Activated gamma-delta T cell treated with anti-CD3 and anti-CD28 coated beads, Interleukin-2, amount 50 U/mL, for 16 hours (primary cell): ENCODE results near the gene CAMTA1.
A peak's percentile ranks its signal among the peaks of the same experiment; 100 is the strongest.

Source experiments
- DNase-seq: peaks from one replicate; pipeline ENCODE4 v3.0.0-alpha.2; 2020; ENCODE audit warnings: low read depth

Gene CAMTA1

DNA sequence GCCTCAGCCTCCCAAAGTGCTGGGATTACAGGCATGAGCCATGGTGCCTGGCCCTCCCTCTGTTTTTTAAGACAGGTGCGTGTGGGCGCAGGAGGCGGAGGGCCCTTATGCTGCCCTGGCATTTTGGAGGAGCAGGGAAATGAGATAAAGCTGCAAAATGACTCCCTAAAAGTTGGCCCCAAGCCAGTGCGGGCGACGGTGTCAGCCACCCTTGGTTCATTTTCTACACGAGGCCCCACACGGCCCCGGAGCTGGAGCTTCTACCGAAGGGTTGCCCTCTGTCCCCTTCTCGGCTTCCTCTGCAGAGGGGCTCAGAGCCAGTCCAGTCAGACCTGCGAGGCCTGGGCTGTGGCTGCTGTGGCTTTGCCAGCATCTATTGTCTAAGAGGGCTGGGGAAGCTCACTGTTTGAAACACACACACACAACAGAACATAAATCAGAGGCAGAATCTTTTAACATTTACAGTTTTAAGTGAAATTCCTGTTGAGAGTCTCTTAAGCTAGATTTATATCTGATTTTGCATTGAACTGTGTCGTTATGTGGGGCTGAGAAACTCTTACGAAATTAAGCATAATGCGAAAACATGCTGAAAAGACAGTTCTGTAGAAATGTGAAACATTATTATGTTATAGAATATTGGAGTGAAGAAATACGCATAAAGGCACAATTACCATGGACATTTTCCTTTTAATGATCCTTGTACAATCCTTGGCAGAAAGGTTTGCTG lies 255.9 kb downstream of the CAMTA1 start:
- no peak for DNase-seq

DNA sequence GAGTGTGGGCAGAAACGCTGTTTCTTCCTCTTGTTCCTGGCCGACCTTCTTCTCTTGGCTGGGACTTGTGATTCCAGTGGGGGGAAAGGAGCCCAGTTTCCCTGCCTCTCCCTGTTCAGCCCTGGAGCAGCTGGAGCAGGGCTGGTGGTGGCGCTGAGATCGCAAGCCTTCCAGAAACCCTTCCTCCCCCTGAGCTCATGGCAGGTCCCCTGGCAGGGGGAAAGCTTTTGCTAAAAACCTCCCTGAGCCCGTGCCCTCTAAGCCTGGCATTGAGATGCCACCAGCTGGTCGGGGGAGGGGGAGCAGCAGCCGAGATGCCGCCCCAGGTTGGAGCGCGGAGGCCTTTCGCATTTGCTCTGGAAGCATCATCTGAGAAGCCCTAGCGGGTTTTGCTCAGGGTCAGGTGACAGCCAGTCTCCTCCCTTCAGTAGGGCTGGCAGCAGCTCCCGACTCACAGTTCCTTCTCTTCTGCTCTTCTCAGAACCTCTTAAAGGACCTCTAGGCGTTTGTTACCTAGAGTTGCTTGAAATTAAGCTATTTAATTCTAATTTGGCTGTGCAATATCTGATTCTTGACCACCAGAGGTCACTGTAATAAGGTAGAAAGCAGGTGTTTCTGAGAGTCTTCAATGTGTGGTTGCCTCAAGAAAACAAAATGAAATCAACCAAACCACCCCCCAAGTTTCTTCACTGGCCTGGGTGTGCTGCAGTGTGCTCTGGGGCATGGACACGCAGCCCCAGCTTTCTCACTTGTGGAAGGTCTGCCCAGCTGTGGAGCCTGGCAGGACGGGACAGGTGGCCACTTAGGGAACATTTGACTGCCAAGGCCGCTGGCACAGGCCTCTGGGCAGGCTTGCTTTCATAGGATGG lies 257.3 kb downstream of the CAMTA1 start:
- DNase-seq = no peak

DNA sequence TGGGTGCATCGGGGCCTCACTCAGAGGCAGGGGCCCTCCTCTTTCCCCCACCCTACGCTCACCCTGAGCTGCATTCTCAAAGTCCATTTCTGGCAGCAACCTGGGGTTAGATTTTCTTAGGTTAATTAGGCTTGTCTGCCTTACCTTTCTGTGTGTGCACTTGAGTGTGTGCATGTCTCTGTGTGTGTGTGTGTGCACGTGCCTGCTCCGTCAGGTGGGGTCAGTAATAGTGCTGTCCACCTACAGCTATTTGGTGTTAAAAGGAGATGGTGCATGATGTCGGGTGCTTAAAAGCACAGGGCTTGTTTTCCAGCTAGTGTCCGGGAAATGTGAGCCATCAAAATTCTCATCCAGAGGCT lies 257.9 kb downstream of the CAMTA1 start:
- no peak for DNase-seq

DNA sequence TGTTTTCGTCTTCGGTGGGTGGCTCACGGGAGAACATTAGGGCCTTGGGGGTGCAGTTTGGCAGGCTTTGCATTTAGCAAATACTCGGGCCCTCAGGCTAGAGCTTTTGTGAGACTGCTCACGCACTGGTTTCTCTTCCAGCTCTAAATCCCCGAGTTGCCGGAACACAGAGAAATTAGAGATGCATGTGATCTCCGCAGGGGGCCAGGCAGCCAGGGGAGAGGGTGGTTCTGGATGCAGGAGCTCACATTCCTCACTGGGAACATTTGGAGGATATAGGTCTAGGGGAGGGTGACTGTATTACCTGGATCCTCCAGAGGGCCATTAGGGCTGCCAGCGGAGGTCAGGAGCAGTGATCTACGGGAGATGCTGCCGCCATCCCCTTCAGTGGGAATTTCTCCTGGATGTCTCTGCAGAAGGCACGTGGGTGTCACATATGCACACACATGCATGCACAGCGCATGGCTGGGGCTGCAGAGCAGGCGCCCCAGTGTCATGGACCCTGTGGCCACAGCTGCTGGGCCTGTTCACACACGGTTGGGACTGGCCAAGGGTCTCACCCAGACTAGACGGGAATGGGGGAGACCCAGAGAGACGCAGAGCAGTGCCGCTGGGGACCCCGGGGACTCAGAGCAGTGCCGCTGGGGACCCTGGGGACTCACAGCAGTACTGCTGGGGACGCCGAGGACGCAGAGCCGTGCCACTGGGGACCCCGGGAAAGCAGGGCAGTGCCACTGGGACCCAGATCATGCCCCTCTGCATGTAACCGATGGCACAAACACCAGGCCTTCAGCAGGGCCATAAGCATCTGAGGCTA lies 258.7 kb downstream of the CAMTA1 start:
- no peak for DNase-seq

DNA sequence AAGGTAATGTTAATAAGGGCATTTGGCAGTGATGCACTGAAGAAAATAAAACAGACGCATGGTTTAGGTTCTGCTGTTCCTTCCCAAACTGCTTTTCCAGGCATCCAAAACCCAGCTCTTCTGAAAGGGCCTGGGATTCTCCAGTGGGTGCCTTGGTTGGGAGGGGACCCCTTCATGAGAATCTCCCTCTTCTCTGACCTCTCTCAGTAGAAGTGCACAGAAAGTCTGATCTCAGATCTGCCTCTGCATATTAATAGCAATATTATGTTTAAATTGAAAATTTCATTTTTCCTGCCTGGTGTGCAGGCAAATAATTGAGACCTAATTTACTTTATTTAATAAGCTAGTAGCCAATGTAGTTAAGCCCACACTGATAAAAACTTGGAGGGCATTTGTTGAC lies 260.6 kb downstream of the CAMTA1 start:
- DNase-seq = no peak

DNA sequence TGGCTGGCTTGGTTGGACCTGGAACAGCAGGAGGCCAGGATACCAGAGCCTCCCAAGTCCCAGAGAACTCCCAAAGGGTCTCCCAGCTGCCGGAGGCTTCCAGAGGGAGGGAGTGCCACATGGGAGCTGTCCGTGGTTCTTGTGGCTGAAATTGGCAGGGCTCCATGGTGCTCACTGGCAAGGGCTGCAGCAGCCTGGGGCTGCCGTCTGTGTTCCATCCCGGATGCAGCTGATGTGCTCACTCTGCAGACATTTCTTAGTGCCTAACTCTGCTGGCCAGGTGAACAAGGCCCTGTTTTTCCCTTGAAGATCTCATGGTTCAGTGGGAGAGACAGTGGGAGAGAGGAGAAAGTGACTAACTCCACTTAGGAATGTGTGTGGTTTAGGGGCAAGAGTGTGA lies 261.1 kb downstream of the CAMTA1 start:
- no peak for DNase-seq

DNA sequence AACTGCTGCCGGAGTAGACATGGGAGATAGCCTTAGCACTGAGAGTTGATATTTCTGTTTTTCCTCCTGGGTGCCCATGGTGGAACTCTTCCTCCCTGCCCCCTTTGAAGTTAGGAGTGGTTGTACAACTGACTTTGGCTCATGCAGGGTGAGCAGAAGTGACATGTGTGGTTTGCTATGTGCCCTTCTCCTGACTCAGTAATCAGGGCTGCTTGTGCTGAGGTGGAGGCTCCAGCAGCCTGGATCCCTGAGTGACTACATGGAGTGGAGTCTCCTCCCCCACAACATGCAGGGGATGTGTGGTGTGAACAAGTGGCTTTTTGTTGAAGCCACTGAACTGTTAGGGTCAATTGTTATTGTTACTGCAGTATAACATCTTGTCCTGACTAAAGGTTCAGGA lies 261.6 kb downstream of the CAMTA1 start:
- DNase-seq = no peak

DNA sequence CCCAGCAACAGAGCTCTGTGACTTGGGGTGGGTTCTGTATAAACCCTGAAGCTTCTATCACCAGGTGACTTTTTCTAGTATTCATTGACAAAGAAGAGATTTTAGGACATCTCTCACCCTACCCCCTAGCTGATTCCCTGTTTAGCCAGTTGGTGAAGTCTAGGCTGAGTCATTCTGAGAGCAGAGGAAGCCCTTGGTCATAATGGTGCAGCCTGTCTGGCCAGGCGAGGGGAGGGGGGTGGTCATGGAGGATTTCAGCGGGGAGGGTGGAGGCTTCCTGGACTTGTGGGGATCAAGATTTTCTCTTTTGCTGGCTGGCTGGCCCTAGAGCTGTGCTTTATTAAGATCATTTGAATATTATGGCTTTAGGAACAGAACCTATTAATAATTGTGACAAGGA lies 262.6 kb downstream of the CAMTA1 start:
- DNase-seq = no peak

DNA sequence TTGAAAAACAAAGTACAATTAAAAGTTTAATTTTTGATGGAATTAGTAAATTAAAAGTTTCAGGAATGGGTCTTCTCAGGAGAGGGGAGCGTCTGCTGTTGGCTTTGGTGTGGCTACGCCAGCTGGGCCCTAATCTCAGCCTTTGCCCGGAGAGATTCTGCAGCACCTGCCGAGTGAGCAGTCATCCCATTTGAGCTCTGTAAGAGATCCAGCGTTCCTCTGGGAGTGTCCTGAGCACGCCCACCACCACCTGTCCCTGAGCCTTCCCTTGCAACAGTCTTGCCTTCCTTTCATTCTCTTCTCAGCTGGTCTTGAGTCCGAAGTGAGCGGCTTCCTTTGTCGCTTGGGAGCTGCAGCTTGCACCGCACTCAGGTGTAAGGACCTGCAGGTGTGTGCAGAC lies 263.1 kb downstream of the CAMTA1 start:
- no peak for DNase-seq

DNA sequence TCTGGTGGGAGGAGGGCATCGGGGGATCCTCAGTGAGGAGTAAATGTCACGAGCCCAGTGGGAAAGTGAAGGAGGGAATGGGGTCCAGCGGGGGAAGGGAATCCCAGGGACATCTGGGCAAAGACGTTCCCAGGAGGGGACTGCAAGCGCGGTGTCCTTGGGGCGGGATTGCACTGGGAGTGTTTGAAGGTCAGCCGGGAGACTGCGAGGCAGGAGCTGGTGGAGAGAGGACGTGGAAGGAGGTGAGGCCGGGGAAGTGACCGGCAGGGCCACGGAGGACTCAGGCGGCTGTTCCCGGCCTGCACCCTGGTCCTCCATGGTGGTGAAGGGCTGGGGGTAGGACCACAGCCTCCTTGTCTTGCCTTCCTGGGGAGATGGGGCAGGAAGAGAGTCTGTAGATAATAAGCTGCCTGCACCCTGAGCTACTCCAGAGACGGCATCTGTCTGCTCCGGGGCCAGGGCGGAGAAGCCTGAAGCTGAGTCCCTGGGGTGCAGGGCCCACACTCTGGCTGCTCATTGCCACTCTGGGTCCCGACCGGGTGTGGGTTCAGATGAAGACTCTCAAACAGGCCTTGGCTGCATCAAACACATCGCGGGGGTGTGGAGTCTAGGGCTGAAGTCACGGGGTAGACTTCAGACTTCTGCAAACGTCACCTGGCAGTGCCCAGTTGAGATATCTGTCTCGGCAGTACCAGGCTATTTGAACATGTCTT lies 264.8 kb downstream of the CAMTA1 start:
- no peak for DNase-seq

DNA sequence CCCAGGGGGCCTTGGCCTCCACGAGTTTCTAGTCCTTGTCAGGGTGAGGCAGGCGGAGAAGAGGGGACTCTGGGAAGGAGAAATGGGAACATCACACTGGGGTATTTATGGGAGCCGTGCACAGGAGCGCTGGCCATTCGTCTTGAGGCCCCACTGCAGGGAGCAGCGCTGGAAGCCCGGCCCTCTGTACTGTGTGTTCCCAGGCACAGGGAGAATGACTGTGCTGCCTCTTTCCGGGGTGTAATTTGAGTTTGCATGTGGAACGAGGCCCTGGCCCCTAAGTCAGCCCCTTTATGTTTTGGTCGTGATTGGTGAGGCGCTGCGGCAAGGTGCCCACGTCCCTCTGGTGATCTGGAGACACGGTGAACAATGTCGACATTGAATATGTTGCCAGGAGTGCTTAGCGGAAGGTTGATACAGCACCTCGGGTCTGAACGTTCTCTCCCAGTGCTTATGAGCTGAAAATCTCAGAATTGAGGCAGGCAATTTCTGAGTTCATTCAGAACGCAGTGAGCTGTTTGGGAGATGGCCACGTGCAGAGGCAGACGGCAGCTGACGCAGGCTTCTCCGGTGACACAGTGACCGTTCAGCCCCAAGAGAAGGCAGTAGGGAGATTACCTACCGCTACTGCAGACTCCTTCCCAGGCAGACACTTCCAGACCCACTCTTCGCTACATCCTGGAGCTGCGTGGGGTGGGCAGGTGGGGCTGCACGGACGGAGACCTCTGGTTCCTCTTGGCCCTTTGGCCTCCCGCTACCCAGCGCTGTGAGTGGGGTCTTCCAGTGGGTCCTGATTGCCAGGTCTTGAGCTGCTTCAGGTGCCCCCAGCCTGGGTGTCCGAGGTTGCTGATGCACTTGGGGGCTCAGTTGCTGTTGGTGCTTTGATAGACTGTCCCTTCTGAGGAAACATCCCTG lies 265.8 kb downstream of the CAMTA1 start:
- DNase-seq = no peak

DNA sequence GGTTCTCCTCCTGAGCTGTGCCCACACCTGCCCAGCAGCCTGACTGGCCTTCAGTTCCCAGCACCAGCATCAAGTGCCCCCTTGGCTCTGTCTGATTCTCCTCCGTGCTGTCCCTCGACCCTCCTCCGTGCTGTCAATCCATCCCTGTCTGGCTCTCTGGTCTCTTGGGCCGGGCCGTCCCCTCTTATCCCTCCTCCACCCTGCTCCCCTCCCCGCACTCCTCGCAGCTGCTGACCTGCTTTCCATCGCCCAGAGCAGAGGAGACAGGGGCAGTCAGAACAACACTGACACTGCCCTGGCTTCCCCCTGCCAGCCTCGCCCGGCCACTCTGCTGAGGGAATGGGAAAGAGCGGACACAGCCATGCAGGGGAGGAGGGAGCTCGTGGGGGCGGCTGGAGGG lies 267.4 kb downstream of the CAMTA1 start:
- DNase-seq = no peak

DNA sequence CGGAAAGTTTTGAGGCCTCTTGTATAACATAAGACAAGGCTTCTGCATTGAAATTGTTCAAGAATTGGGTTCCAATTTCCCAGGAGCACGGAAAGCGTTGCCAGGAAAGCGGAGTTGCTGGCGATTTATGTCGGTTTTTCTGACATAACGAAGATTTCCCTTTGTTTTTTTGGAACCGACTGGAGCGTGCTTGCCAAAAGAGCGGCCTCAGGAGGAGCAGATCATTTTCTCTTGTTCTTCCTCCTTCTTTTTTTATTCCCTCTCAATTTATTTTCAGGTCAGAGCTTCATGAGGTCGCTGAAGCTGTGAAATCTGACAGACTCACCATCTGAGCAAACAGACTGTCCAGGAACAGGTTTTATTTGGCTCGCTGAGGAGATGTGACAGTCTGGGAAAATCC lies 275.5 kb downstream of the CAMTA1 start:
- no peak for DNase-seq

DNA sequence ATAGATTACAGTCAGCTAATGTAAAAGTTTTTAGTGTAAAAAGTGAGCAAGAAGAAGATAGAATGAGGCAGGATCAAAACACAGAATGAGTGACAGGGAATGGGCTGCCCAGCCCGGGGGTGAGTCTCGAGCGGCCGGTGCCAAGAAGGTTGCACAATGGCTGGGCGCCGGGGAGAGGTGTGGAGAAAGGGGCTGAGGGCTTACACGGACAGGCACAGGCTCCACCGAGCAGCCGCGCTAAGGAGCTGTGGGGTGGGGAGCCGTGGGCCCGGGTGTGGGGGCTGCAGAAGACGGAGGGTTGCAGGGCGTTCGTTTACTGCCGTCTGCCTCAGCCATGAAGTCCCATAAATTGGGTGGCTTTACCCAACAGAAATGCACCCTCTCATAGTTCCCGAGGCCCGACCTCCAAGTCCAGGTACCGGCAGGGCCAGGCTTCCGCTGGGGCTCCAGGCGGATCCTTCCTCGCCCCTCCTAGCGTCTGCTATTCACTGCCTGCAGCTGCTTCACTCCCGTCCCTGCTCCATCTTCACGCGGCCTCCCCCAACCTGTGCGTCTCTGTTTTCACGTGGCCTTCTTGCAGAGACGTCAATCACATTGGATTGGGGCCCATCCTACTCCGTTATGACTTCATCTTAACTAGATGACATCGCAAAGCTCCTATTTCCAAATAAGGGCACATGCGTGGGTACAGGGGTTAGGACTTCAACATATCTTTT lies 277.2 kb downstream of the CAMTA1 start:
- no peak for DNase-seq

DNA sequence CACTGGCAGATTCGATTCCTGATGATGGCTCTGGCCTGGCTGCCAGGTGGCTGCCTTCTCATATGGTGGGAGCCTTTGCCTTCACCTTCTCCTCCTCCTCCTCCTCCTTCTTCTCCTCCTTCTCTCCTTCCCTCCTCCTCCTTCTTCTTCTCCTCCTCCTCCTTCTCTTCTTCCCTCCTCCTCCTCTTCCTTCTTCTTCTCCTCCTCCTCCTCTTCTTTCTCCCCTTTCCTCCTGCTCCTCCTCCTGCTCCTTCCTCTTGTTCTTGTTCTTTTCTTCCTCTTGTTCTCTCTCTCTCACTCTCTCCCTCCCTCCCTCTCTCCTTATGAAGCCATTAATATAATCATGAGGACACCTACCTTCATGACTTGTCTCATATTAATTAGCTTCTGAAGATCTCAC lies 278.7 kb downstream of the CAMTA1 start:
- no peak for DNase-seq

DNA sequence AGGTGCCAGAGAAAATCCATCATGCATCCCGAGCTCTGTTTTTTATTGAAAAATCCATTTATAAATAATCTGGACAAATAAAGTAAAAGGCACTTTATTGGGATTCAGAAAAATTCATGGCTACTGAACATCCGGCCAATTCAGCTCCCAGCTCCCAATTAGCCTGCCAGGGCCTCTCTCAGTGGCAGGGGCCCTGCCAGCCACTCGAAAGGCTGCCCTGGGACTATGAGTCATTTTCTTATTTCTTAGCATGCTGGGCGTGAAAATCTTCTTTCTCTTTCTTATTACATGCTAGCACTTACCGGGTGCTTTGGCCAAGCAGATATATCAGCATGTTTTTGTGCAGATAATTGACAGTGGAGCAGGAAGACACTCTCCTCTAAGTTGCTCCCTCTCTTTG lies 283.3 kb downstream of the CAMTA1 start:
- no peak for DNase-seq

DNA sequence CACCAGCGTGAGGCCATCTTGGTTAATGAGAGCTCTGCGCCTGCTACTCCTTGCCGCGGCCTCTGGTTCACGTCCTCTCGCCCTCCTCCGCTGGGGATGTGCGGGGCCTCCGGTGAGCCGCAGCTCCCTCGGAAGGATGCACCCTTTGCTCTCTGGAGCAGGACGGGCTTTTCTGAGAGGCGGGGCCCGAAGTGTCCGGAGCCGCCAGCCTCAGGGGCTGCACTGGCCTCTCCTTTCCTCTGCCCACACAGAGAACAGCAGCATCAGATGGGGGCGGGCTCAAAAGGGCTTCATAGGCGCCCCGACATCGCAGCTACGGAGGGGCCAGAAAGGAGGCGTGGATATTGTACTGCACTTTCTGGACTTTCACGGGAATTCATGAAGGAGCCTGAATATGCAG lies 284.7 kb downstream of the CAMTA1 start:
- no peak for DNase-seq

DNA sequence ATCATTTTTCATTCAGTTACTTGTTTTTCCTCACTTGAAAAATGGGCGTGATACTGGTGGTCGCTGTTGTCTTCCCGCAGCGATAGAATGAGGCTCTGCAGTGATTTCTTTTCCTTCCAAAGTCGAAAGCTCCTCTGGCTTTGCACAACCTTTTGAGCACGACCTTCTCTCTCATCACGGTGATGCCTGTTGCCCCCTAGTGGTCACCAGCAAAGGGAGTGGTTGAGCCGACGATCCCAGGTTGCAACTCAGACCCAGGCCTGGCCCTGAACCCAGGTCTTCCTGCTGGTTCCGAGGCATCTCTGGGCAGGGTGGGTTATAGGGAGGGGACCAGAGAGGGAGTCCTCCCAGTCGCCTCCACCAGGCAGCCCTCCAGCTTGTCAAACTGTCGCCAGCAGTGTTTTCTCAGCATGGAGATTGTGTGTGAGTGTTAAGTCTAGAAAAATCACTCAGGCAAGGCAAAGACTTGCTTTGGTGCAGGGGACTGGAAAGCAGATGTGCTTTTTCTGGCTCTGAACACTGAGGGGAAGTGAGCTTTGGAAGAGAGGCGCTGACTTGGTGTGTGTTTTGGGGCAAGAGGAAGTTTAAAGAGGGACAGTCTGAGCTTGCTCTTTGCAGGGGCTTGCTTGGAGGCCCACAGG lies 285.3 kb downstream of the CAMTA1 start:
- DNase-seq = peak; percentile 31

DNA sequence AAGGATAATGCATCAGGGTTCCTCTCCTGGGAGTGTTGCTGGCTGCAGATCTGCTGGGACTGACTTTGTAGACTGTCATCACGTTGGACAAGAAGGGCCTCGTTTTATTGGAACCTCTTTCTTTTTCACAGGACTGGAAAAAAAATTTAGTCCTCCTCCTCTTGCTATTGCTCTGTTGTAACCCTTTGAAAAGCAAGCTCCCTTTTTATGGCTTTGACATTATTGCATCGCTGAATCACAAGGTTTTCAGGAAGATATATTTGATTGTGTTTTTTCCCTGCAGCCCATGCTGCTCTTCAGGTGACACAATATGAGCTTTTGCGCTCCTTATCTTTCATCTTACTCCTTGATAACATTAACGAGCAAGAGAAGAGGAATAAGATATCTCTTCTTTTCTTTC lies 290.9 kb downstream of the CAMTA1 start:
- no peak for DNase-seq

DNA sequence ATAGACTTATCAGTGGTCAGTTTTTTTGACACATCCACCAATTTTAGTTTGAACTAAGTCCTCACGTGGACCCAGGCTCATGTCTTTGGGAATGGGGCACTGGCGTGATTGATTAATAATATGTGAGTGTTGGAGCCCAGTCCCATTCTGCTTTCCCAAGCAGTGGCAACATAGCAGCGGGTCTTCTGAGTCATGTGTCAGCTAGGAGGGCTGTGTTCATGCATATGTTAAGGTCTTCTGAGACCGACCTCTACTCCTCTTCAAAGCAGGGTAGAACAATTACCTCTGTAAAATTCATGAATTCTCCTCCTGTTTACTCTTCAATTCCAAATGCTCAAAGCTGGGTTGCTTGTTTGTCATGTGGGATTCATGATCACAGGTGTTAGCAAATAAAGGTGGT lies 291.3 kb downstream of the CAMTA1 start:
- no peak for DNase-seq
